LNCaP clone FGC (cell line): ENCODE measurements around the gene GPC5.
A peak's percentile ranks its signal among the peaks of the same experiment; 100 is the strongest.

ENCODE experiments used
- DNase-seq: peaks from one replicate; pipeline ENCODE4 v3.0.0-alpha.2; 2011; ENCODE audit warnings: low read depth
- H3K4me3 ChIP-seq: 2 replicates; pipeline ENCODE4 v1.5.1; 2011; ENCODE audit warnings: mild to moderate bottlenecking, low read depth, low read length, control low read depth
- CTCF ChIP-seq: IDR thresholded peaks from 2 replicates; pipeline ENCODE4 v1.5.1; 2012; ENCODE audit warnings: mild to moderate bottlenecking; ENCODE audit not compliant: control insufficient read depth, insufficient read depth; ENCODE audit errors: extremely low read depth

GPC5 gene

GRCh38 chr13:91482427-91482826 lies 84.0 kb downstream of the GPC5 start:
- no peak overlapping the region for H3K4me3 ChIP-seq
- DNase-seq: no peak
- no peak for TF ChIP-seq CTCF

GRCh38 chr13:91491980-91492379 lies 93.6 kb downstream of the GPC5 start:
- H3K4me3 ChIP-seq: no peak overlapping the region
- no peak for DNase-seq
- no peak for TF ChIP-seq CTCF

GRCh38 chr13:91493442-91493841 lies 95.0 kb downstream of the GPC5 start:
- H3K4me3 ChIP-seq: no peak overlapping the region
- TF ChIP-seq CTCF: peak; percentile 28
- DNase-seq: no peak

- no peak for TF ChIP-seq CTCF
- no peak overlapping the region for H3K4me3 ChIP-seq
- no peak for DNase-seq
These were observed 99.9 kb downstream of the GPC5 start for GRCh38 chr13:91498298-91498697.

GRCh38 chr13:91504216-91504615 lies 105.8 kb downstream of the GPC5 start:
- no peak for DNase-seq
- H3K4me3 ChIP-seq: no peak overlapping the region
- no peak for TF ChIP-seq CTCF

GRCh38 chr13:91506759-91507158 lies 108.3 kb downstream of the GPC5 start:
- no peak for TF ChIP-seq CTCF
- no peak for DNase-seq
- no peak overlapping the region for H3K4me3 ChIP-seq

GRCh38 chr13:91510058-91510457 lies 111.6 kb downstream of the GPC5 start:
- DNase-seq: no peak
- H3K4me3 ChIP-seq: no peak overlapping the region
- no peak for TF ChIP-seq CTCF
